CD14-positive monocyte (primary cell): ENCODE data around the gene HAPLN1. TPM values are rescaled to one million over a fixed set of nuclear protein-coding genes. Genes with fewer than 3 reads are reported as not detected.

ENCODE experiments used
- DNase-seq, 3 donors: peaks; one replicate each; pipeline ENCODE4 v3.0.0-alpha.2; 2011 to 2022
- H2AFZ ChIP-seq: 2 replicates; pipeline ENCODE4 v1.6.0; 2012; ENCODE audit warnings: mild to moderate bottlenecking, low read depth, low read length, inconsistent platforms; ENCODE audit not compliant: insufficient read depth, poor library complexity, severe bottlenecking
- H3K27ac ChIP-seq, 2 donors: 1 replicate in 1 of 2; 2 replicates in 1 of 2; pipeline ENCODE4 v1.5.1; 2012 to 2013; ENCODE audit warnings: low read length in 2 of 2, control low read depth in 1 of 2, inconsistent platforms in 1 of 2, low read depth in 1 of 2, mild to moderate bottlenecking in 1 of 2
- H3K27me3 ChIP-seq, 2 donors: one replicate each; pipeline versions ENCODE4 v1.6.0 to v1.6.1; 2011 to 2013; ENCODE audit warnings: low read length in 2 of 2; ENCODE audit not compliant: control insufficient read depth in 2 of 2, insufficient read depth in 2 of 2
- H3K36me3 ChIP-seq, 2 donors: replicated peaks in 1 of 2; 1 replicate in 1 of 2; 2 replicates in 1 of 2; pipeline versions ENCODE4 v1.5.1 to v1.6.1; 2012 to 2013; ENCODE audit warnings: low read length in 2 of 2, control low read depth in 1 of 2, inconsistent platforms in 1 of 2, mild to moderate bottlenecking in 1 of 2; ENCODE audit not compliant: insufficient read depth in 2 of 2, control insufficient read depth in 1 of 2
- H3K4me1 ChIP-seq, 2 donors: 1 replicate in 1 of 2; 2 replicates in 1 of 2; pipeline versions ENCODE4 v1.5.1 to v1.6.1; 2012 to 2013; ENCODE audit warnings: low read length in 2 of 2, control low read depth in 1 of 2, inconsistent platforms in 1 of 2, mild to moderate bottlenecking in 1 of 2, moderate library complexity in 1 of 2; ENCODE audit not compliant: insufficient read depth in 2 of 2, control insufficient read depth in 1 of 2
- H3K4me2 ChIP-seq: replicated peaks from 2 replicates; pipeline ENCODE3; 2012; ENCODE audit warnings: low read length, moderate library complexity, mild to moderate bottlenecking; ENCODE audit not compliant: poor library complexity, severe bottlenecking; ENCODE audit errors: extremely low read depth
- H3K4me3 ChIP-seq, 3 experiments: fragments of 200-600 bp in 1 of 3; sonication (generic) in 1 of 3; replicated peaks in 1 of 3; 1 replicate in 2 of 3; 2 replicates in 1 of 3; pipeline ENCODE4 v1.5.1; 2011 to 2013; ENCODE audit warnings: low read length in 3 of 3, mild to moderate bottlenecking in 3 of 3, control low read depth in 2 of 3, low read depth in 2 of 3, inconsistent platforms in 1 of 3, moderate library complexity in 1 of 3
- H3K79me2 ChIP-seq: 2 replicates; pipeline ENCODE4 v1.6.0; 2012; ENCODE audit warnings: mild to moderate bottlenecking, control low read depth, inconsistent platforms, low read length, moderate library complexity; ENCODE audit not compliant: insufficient read depth
- H3K9ac ChIP-seq: 2 replicates; pipeline ENCODE4 v1.6.0; 2017; ENCODE audit warnings: low read length, mild to moderate bottlenecking; ENCODE audit not compliant: insufficient read depth, poor library complexity, severe bottlenecking
- H3K9me3 ChIP-seq, 2 donors: replicated peaks in 1 of 2; 1 replicate in 1 of 2; 2 replicates in 1 of 2; pipeline versions ENCODE4 v1.5.1 to v1.6.1; 2012 to 2013; ENCODE audit warnings: low read length in 2 of 2, control low read depth in 1 of 2; ENCODE audit not compliant: control insufficient read depth in 1 of 2, insufficient read depth in 1 of 2
- H4K20me1 ChIP-seq: 2 replicates; pipeline ENCODE4 v1.6.0; 2012; ENCODE audit warnings: mild to moderate bottlenecking, low read length, control low read depth, moderate library complexity; ENCODE audit not compliant: insufficient read depth
- H3K27ac Mint-ChIP-seq, 7 donors: one replicate each; pipeline ENCODE4 v1.8.0; 2020; ENCODE audit warnings: mild to moderate bottlenecking in 7 of 7, mixed read lengths in 7 of 7, moderate library complexity in 6 of 7, inconsistent platforms in 2 of 7
- H3K27me3 Mint-ChIP-seq, 3 donors: one replicate each; pipeline ENCODE4 v1.8.0; 2021 to 2022; ENCODE audit warnings: low read depth in 3 of 3, mild to moderate bottlenecking in 3 of 3, mixed read lengths in 3 of 3, moderate library complexity in 3 of 3, inconsistent platforms in 1 of 3
- H3K36me3 Mint-ChIP-seq, 2 donors: one replicate each; pipeline ENCODE4 v1.8.0; 2020; ENCODE audit warnings: mixed read lengths in 2 of 2, inconsistent platforms in 1 of 2, mild to moderate bottlenecking in 1 of 2
- H3K4me1 Mint-ChIP-seq: one replicate; pipeline ENCODE4 v1.8.0; 2020; ENCODE audit warnings: mild to moderate bottlenecking, mixed read lengths
- H3K4me3 Mint-ChIP-seq, 2 donors: one replicate each; pipeline ENCODE4 v1.8.0; 2020; ENCODE audit warnings: mild to moderate bottlenecking in 2 of 2, mixed read lengths in 2 of 2, moderate library complexity in 1 of 2
- H3K9me3 Mint-ChIP-seq, 7 donors: one replicate each; pipeline ENCODE4 v1.8.0; 2020 to 2022; ENCODE audit warnings: mixed read lengths in 7 of 7, mild to moderate bottlenecking in 6 of 7, moderate library complexity in 6 of 7, inconsistent platforms in 2 of 7
- WGBS: methylation state at CpG from one replicate; pipeline ENCODE4 v1.1.5; 2013; ENCODE audit warnings: missing lambda C conversion rate; ENCODE audit not compliant: insufficient coverage; 5-methylcytosine and 5-hydroxymethylcytosine counted together
- intact Hi-C, 2 donors: fragments of 100-400 bp; cut with micrococcal nuclease; formaldehyde crosslinking; loops; one replicate each; pipeline versions ENCODE4 v1.15.0 to v1.15.1; 2023
- polyA plus RNA-seq, 3 donors: library from polyadenylated mRNA; depleted of rRNA in 1 of 3; unstranded in 2 of 3; stranded (reverse) in 1 of 3; fragments of 300-500 nt in 2 of 3; fragments of >200 nt in 1 of 3; fragmentation: Illumina TruSeq in 2 of 3; gene quantifications; 1 replicate in 2 of 3; 2 replicates in 1 of 3; pipeline ENCODE4 v1.2.3, GENCODE V29; 2012 to 2021
- TF ChIP-seq, protein P1 (sequence below): fragments of 200-600 bp; IDR thresholded peaks from one replicate; pipeline ENCODE4 v1.8.0; 2022; ENCODE audit warnings: antibody characterized with exemption, mild to moderate bottlenecking

The HAPLN1 gene
- polyA plus RNA-seq, 3 donors = not detected

DNA sequence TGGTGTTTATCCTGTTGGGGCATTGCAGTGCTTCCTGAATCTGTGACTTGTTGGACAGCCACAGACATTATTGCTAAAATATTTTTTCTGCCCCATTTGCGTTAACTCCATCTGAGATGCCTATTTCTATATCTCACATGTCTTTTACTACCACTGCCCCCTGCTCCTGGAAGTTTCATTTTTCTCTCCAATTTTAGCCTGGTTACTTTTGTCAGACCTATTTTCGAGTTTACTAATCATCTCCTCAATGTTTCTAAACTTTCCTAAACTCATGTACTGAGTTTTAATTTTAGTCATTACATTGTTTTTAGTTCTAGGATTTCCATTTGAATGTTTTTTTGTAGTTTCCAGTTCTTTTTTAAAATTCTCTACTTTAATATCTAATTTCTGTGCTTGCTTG is 17.6 kb downstream of the HAPLN1 start:
- Histone ChIP-seq H3K9ac (no peak overlapping the region), H3K27me3 (no peaks in the 10 kb centered on the region), H3K36me3 (no peaks in the 10 kb centered on the region), H4K20me1 (no peaks in the 10 kb centered on the region), H3K79me2 (no peaks in the 10 kb centered on the region), H3K9me3 (peaks cover 0 to 4% of the 10 kb centered on the region in 2 donors), H3K4me3 (no peak overlapping the region), H3K27ac (no peak overlapping the region), H3K4me1 (no peaks in the 10 kb centered on the region), H2AFZ (no peak overlapping the region), H3K4me2 (no peak overlapping the region)
- Mint-ChIP-seq H3K4me1 (no peaks in the 10 kb centered on the region), H3K9me3 (peaks cover 2 to 13% (median 5%) of the 10 kb centered on the region in 7 donors), H3K4me3 (no peak overlapping the region), H3K27ac (no peak overlapping the region), H3K27me3 (peaks cover 5 to 11% (median 10%) of the 10 kb centered on the region in 3 donors), H3K36me3 (no peaks in the 10 kb centered on the region)
- intact Hi-C loops = no loop called here
- TF ChIP-seq, protein P1, sequence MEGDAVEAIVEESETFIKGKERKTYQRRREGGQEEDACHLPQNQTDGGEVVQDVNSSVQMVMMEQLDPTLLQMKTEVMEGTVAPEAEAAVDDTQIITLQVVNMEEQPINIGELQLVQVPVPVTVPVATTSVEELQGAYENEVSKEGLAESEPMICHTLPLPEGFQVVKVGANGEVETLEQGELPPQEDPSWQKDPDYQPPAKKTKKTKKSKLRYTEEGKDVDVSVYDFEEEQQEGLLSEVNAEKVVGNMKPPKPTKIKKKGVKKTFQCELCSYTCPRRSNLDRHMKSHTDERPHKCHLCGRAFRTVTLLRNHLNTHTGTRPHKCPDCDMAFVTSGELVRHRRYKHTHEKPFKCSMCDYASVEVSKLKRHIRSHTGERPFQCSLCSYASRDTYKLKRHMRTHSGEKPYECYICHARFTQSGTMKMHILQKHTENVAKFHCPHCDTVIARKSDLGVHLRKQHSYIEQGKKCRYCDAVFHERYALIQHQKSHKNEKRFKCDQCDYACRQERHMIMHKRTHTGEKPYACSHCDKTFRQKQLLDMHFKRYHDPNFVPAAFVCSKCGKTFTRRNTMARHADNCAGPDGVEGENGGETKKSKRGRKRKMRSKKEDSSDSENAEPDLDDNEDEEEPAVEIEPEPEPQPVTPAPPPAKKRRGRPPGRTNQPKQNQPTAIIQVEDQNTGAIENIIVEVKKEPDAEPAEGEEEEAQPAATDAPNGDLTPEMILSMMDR = no peak
- 86% methylated on average over 1 of the region's 2 CpGs for WGBS
- DNase-seq = no peak

DNA sequence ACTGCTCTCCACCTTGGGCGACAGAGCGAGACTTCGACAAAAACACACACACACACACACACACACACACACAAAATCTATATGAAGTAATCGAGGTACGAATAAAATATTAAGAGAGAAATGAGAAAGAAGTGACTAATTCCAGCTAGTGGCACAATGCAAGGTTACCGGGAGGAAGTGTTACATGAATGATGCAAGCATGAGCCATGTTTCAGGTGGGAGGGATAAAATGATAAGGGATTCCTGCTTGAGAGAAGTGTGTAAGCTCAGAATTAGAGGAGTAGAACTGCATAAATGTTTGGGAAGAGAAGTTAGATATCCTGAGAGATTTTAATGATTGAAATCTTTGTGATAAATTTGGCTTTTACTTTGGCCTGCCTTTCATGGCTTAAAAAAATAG is 18.8 kb downstream of the HAPLN1 start:
- Mint-ChIP-seq H3K9me3 (peaks cover 2 to 13% (median 5%) of the 10 kb centered on the region in 7 donors), H3K4me3 (no peak overlapping the region), H3K36me3 (no peaks in the 10 kb centered on the region), H3K27me3 (peaks cover 4 to 10% (median 9%) of the 10 kb centered on the region in 3 donors), H3K4me1 (no peaks in the 10 kb centered on the region), H3K27ac (no peak overlapping the region)
- Histone ChIP-seq H3K4me1 (no peaks in the 10 kb centered on the region), H3K9ac (no peak overlapping the region), H4K20me1 (no peaks in the 10 kb centered on the region), H2AFZ (no peak overlapping the region), H3K4me3 (no peak overlapping the region), H3K27me3 (no peaks in the 10 kb centered on the region), H3K36me3 (no peaks in the 10 kb centered on the region), H3K79me2 (no peaks in the 10 kb centered on the region), H3K4me2 (no peak overlapping the region), H3K27ac (no peak overlapping the region), H3K9me3 (peaks cover 0 to 4% of the 10 kb centered on the region in 2 donors)
- 94% methylated on average over 3 of the region's 6 CpGs for WGBS
- DNase-seq = no peak
- TF ChIP-seq, protein P1 = no peak
- intact Hi-C loops = no loop called here
